Lung (tissue), 12 donors: ENCODE data around the gene LMO2. TPM values are rescaled to one million over a fixed set of nuclear protein-coding genes. Genes with fewer than 3 reads are reported as not detected.

Experiments used
- ATAC-seq: fragments of 200-7000 bp; cut with Tn5 transposase; one replicate; pipeline ENCODE4 v1.9.1; 2020; ENCODE audit warnings: moderate number of reproducible peaks; ENCODE audit not compliant: insufficient read depth, low FRiP score
- DNase-seq, 3 donors: peaks; one replicate each; pipeline ENCODE4 v3.0.0-alpha.2; 2013 to 2017
- H3K27ac ChIP-seq, 2 donors: one replicate each; pipeline ENCODE4 v1.5.1; 2013; ENCODE audit warnings: mild to moderate bottlenecking in 2 of 2, moderate library complexity in 2 of 2, control low read depth in 1 of 2, inconsistent platforms in 1 of 2, low read depth in 1 of 2, low read length in 1 of 2
- H3K27me3 ChIP-seq, 3 donors: one replicate each; pipeline ENCODE4 v1.5.1; 2013; ENCODE audit warnings: low read length in 2 of 3; ENCODE audit not compliant: control insufficient read depth in 3 of 3, insufficient read depth in 3 of 3
- H3K36me3 ChIP-seq, 4 donors: one replicate each; pipeline ENCODE4 v1.5.1; 2013; ENCODE audit warnings: low read length in 4 of 4, mild to moderate bottlenecking in 1 of 4, moderate library complexity in 1 of 4; ENCODE audit not compliant: control insufficient read depth in 4 of 4, insufficient read depth in 4 of 4
- H3K4me1 ChIP-seq, 5 donors: one replicate each; pipeline ENCODE4 v1.5.1; 2013; ENCODE audit warnings: low read length in 5 of 5, mild to moderate bottlenecking in 2 of 5, moderate library complexity in 1 of 5; ENCODE audit not compliant: control insufficient read depth in 5 of 5, insufficient read depth in 5 of 5
- H3K4me3 ChIP-seq: one replicate; pipeline ENCODE4 v1.5.1; 2013; ENCODE audit warnings: mild to moderate bottlenecking, control low read depth, moderate library complexity
- H3K9ac ChIP-seq, 2 donors: one replicate each; pipeline ENCODE4 v1.5.1; 2013; ENCODE audit warnings: low read length in 2 of 2, control low read depth in 1 of 2; ENCODE audit not compliant: insufficient read depth in 1 of 2
- H3K9me3 ChIP-seq, 4 donors: one replicate each; pipeline ENCODE4 v1.5.1; 2013; ENCODE audit warnings: low read length in 3 of 4, mild to moderate bottlenecking in 1 of 4, moderate library complexity in 1 of 4; ENCODE audit not compliant: control insufficient read depth in 4 of 4, insufficient read depth in 3 of 4
- CTCF ChIP-seq: IDR thresholded peaks from 2 replicates; pipeline ENCODE4 v1.5.1; 2012; ENCODE audit warnings: mild to moderate bottlenecking; ENCODE audit errors: control extremely low read depth, extremely low read depth
- WGBS, 2 donors: extraction: QIAGEN DNeasy Blood & Tissue Kit; methylation state at CpG; one replicate each; pipeline ENCODE4 v1.1.7; 2013; 5-methylcytosine and 5-hydroxymethylcytosine counted together
- polyA plus RNA-seq, 2 donors: library from polyadenylated mRNA; stranded (reverse); fragments of 200-250 nt; gene quantifications; one replicate each; pipeline ENCODE4 v1.2.1, GENCODE V29; 2013
- total RNA-seq, 2 donors: library from RNA; depleted of rRNA in 1 of 2; stranded (reverse); fragments of >200 nt in 1 of 2; gene quantifications; one replicate each; pipeline ENCODE4 v1.2.1, GENCODE V29; 2014 to 2021
- donor health status: control.
- donor health status: control.
- donor health status: Bipolar disorder and iron deficiency.
- donor health status: healthy.
- donor health status: DM: yes; HTN: yes; CAD: no.

The LMO2 gene
- total and polyA plus RNA-seq, 4 donors, result 26.6 to 41.3 (median 32.4) TPM

- H3K4me3 ChIP-seq, result no peak overlapping the region
- TF ChIP-seq CTCF, result no peak
- DNase-seq (no peak), ATAC-seq (no peak)
- peaks cover 0 to 3% (median 0%) of the 10 kb centered on the region in 3 donors for H3K27me3 ChIP-seq
- H3K27ac ChIP-seq, result no peak overlapping the region
- H3K9ac ChIP-seq, result no peak overlapping the region
- peaks cover 0 to 2% (median 0%) of the 10 kb centered on the region in 4 donors for H3K36me3 ChIP-seq
- 83 to 90% methylated on average over 6 of the region's 6 CpGs for WGBS, 2 donors
- no peaks in the 10 kb centered on the region for H3K9me3 ChIP-seq
- no peaks in the 10 kb centered on the region for H3K4me1 ChIP-seq
Measured at GRCh38 chr11:33848717-33849390, 43.0 kb downstream of the LMO2 start.

GRCh38 chr11:33847251-33847650 is 44.6 kb downstream of the LMO2 start:
- no peak overlapping the region for H3K27ac ChIP-seq
- H3K9ac ChIP-seq, result no peak overlapping the region
- peaks cover 0 to 3% (median 0%) of the 10 kb centered on the region in 4 donors for H3K9me3 ChIP-seq
- no peak for ATAC-seq
- peaks cover 0 to 3% (median 0%) of the 10 kb centered on the region in 3 donors for H3K27me3 ChIP-seq
- 82 to 89% methylated on average over 1 of the region's 1 CpG for WGBS, 2 donors
- H3K4me1 ChIP-seq, result no peaks in the 10 kb centered on the region
- no peak for TF ChIP-seq CTCF
- no peak overlapping the region for H3K4me3 ChIP-seq
- DNase-seq, result no peak
- peaks cover 0 to under 1% (median 0%) of the 10 kb centered on the region in 4 donors for H3K36me3 ChIP-seq

GRCh38 chr11:33844236-33844635 is 47.6 kb downstream of the LMO2 start:
- Histone ChIP-seq H3K27ac (no peak overlapping the region), H3K9me3 (peaks cover 0 to 3% (median 0%) of the 10 kb centered on the region in 4 donors), H3K36me3 (no peaks in the 10 kb centered on the region), H3K27me3 (peaks cover 0 to 3% (median 2%) of the 10 kb centered on the region in 3 donors), H3K4me1 (no peaks in the 10 kb centered on the region), H3K4me3 (no peak overlapping the region), H3K9ac (no peak overlapping the region)
- TF ChIP-seq CTCF, result no peak
- WGBS, 2 donors, result 92 to 96% methylated on average over 6 of the region's 6 CpGs
- no peak for DNase-seq
- ATAC-seq, result no peak
